Stimulated activated CD8-positive, alpha-beta memory T cell treated with anti-CD3 and anti-CD28 coated beads, Interleukin-15, amount 100 ng/mL, for 24 hours (primary cell): ENCODE results near the gene NXPE4.

Experiments
- DNase-seq: peaks from one replicate; pipeline ENCODE4 v3.0.0-alpha.2; 2020; ENCODE audit warnings: low read depth

Gene NXPE4

GRCh38 chr11:114559425-114560310 is 35.9 kb downstream of the NXPE4 start, which contains the start of gene NXPE1:
NXPE1 (minus strand) TSS chr11:114559881; CDS start chr11:114551201, 8,680 bp downstream.
- no peak for DNase-seq

DNA sequence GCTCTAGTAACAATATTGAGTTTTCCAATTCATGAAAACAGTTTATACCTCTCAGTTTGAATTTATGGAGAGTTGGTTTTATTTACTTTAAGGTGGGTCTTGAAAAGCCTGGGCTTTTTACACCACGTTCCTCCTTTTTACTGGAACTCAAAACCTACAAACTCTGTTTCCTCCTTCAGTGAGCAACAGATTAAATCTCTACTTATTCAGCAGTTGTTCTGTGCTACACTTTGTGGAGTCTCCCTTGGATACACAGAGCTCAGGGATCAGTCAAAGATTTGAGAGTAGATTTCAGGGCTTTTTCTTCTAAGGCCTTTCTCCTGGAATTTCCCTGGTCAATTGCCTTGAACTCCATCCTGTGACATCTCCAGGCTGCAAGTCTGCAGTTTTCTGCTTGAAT is 39.5 kb downstream of the NXPE4 start:
- no peak for DNase-seq

GRCh38 chr11:114553642-114554041 is 41.9 kb downstream of the NXPE4 start:
- DNase-seq, result no peak

DNA sequence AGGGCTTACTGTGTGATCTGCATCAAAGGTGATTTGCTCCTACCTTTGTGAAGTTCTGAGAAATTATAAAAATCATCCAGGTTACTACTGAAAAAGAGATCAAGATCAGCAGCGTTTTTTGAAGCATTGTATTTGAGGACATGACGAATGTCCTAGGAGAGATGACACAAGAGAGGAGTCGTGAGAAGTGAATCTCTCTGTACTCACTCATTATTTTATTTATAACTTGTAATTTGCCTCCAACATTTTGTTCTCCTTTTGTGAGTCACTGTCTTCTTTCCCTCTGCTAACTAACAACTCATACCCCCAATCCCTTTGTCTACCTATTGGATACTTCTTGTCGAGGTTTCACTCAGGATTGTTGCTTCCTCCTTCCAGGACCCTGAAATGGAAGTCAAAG is 44.5 kb downstream of the NXPE4 start:
- DNase-seq, result no peak

GRCh38 chr11:114525682-114526081 is 69.9 kb downstream of the NXPE4 start:
- DNase-seq, result no peak

GRCh38 chr11:114524122-114524521 is 71.5 kb downstream of the NXPE4 start:
- no peak for DNase-seq

DNA sequence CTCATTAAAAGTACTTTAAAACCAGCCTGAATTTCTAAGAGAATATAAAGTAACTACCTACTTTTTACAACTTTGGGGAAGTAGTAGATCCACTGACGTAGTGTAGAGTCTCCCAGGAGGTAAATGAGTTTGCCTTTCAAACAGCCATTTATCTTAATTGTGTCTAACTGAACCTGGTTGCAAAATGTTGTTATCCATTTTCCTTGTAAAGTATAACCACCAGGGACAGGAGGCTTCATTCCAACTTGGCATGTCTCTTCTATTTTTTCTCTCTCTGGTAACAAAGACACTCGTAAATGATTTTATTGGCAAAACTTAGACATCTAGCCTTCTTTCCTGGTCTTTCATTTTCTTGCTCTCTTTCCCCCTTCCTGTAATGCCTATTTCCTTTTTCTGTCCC is 72.8 kb downstream of the NXPE4 start:
- no peak for DNase-seq
